Vagina (tissue), 2 donors: Measurements from ENCODE around the gene PDCD10. TPM values are rescaled to one million over a fixed set of nuclear protein-coding genes. Genes with fewer than 3 reads are reported as not detected.

Experiments used
- DNase-seq, 2 donors: peaks; one replicate each; pipeline ENCODE4 v3.0.0-alpha.2; 2017; ENCODE audit errors: extremely low spot score in 2 of 2
- H3K27ac ChIP-seq: fragments of 200-600 bp; sonication (generic); one replicate; pipeline ENCODE4 v1.5.1; 2019
- H3K27me3 ChIP-seq: fragments of 200-600 bp; sonication (generic); one replicate; pipeline ENCODE4 v1.5.1; 2019
- H3K36me3 ChIP-seq, 2 donors: fragments of 200-600 bp; sonication (generic); one replicate each; pipeline ENCODE4 v1.5.1; 2017 to 2019
- H3K4me1 ChIP-seq: fragments of 200-600 bp; sonication (generic); one replicate; pipeline ENCODE4 v1.5.1; 2019
- H3K4me3 ChIP-seq, 2 donors: fragments of 200-600 bp; sonication (generic); 1 replicate in 1 of 2; 2 replicates in 1 of 2; pipeline ENCODE4 v1.5.1; 2016 to 2019
- H3K9me3 ChIP-seq: fragments of 200-600 bp; sonication (generic); one replicate; pipeline ENCODE4 v1.5.1; 2019
- CTCF ChIP-seq, 3 experiments: fragments of 450-650 bp in 2 of 3; fragments of 200-600 bp in 1 of 3; sonication (generic) in 1 of 3; IDR thresholded peaks; one replicate each; pipeline ENCODE4 v1.5.1; 2017 to 2019; ENCODE audit warnings: antibody characterized with exemption in 3 of 3, mild to moderate bottlenecking in 2 of 3, moderate library complexity in 2 of 3
- POLR2A ChIP-seq, 2 donors: fragments of 450-650 bp; IDR thresholded peaks; one replicate each; pipeline ENCODE4 v1.6.1; 2017; ENCODE audit warnings: antibody characterized with exemption in 2 of 2, mild to moderate bottlenecking in 2 of 2, moderate library complexity in 2 of 2
- POLR2AphosphoS5 ChIP-seq, 2 donors: sonication (generic); formaldehyde crosslinking; IDR thresholded peaks; one replicate each; pipeline ENCODE4 v1.9.0; 2017; ENCODE audit warnings: antibody characterized with exemption in 2 of 2, mild to moderate bottlenecking in 2 of 2, low read depth in 1 of 2; ENCODE audit not compliant: insufficient read depth in 1 of 2
- intact Hi-C: fragments of 100-400 bp; cut with DNase I; formaldehyde crosslinking; loops from one replicate; pipeline ENCODE4 v1.15.1; 2023
- total RNA-seq: library from RNA; depleted of rRNA; stranded (reverse); fragments of >200 nt; gene quantifications from one replicate; pipeline ENCODE4 v1.2.3, GENCODE V29; 2016

The PDCD10 gene
- total RNA-seq, 1 donor from 2014 or later, result 71.7 TPM

DNA sequence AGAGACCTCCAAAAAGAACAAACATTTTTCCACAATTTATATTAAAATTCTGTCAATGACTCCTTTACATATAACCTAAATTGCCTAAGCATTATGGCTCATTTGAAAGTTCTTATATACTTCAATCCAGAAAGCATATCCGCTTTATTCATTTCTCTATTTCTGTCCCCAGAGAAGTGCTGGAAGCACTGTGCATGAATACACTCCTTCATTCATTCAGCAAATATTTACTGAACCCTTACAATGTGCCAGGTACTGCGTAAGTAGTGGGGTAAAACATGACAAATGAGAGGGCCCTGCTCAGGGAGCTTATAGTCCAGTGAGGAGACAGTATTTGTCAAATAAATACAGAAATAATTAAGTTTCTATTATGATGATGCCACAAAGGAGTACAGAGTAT, 3.3 kb downstream of the PDCD10 start:
- TF ChIP-seq POLR2AphosphoS5 (IDR thresholded peaks at IDR 0.05; ENCODE audit: insufficient read depth in 1 of 2, low read depth in 1 of 2) (no peak), POLR2A (IDR thresholded peaks at IDR 0.05) (no peak), CTCF (IDR thresholded peaks at IDR 0.05) (no peak)
- peaks cover 36% of the 10 kb centered on the region for H3K4me1 ChIP-seq
- DNase-seq, result no peak
- no peak overlapping the region for H3K27ac ChIP-seq
- no peaks in the 10 kb centered on the region for H3K9me3 ChIP-seq
- no peaks in the 10 kb centered on the region for H3K27me3 ChIP-seq
- intact Hi-C loops, result no loop called here
- no peak overlapping the region for H3K4me3 ChIP-seq
- H3K36me3 ChIP-seq, result no peaks in the 10 kb centered on the region

DNA sequence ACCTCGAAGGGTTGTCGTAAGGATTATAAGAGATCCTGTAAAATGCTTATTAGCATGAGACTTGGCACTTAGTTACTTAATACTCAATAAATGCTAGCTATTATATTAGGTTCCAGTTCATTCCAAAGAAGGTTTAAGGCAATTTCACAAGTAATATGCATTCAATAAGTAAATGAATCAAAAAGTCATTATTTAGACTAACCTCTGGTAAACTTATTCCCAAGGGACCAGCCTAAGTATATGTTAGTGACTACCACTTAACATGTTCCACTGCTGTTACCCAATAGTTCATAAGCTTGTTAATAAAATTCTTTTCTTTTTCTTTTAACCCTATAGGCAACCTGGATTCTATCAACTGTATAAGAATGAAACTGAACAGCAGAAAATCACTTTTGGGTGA, 5.1 kb downstream of the PDCD10 start:
- no peaks in the 10 kb centered on the region for H3K27me3 ChIP-seq
- TF ChIP-seq POLR2AphosphoS5 (IDR thresholded peaks at IDR 0.05; ENCODE audit: insufficient read depth in 1 of 2, low read depth in 1 of 2) (no peak), CTCF (IDR thresholded peaks at IDR 0.05) (no peak), POLR2A (IDR thresholded peaks at IDR 0.05) (no peak)
- peaks cover 30% of the 10 kb centered on the region for H3K4me1 ChIP-seq
- intact Hi-C loops, result no loop called here
- no peak overlapping the region for H3K4me3 ChIP-seq
- H3K36me3 ChIP-seq, result no peaks in the 10 kb centered on the region
- H3K27ac ChIP-seq, result no peak overlapping the region
- no peaks in the 10 kb centered on the region for H3K9me3 ChIP-seq
- no peak for DNase-seq

- H3K36me3 ChIP-seq, result no peaks in the 10 kb centered on the region
- DNase-seq, result no peak
- no peak overlapping the region for H3K4me3 ChIP-seq
- H3K27ac ChIP-seq, result no peak overlapping the region
- intact Hi-C loops, result no loop called here
- no peaks in the 10 kb centered on the region for H3K9me3 ChIP-seq
- H3K4me1 ChIP-seq, result peaks cover 24% of the 10 kb centered on the region
- no peaks in the 10 kb centered on the region for H3K27me3 ChIP-seq
- TF ChIP-seq POLR2A (IDR thresholded peaks at IDR 0.05), result no peak
- no peak for TF ChIP-seq CTCF (IDR thresholded peaks at IDR 0.05)
- TF ChIP-seq POLR2AphosphoS5 (IDR thresholded peaks at IDR 0.05; ENCODE audit: insufficient read depth in 1 of 2, low read depth in 1 of 2), result no peak
These were observed 5.9 kb downstream of the PDCD10 start for GRCh38 chr3:167728632-167729323.

- intact Hi-C loops, result no loop called here
- Histone ChIP-seq H3K9me3 (no peaks in the 10 kb centered on the region), H3K27me3 (no peaks in the 10 kb centered on the region), H3K36me3 (no peaks in the 10 kb centered on the region), H3K27ac (no peak overlapping the region), H3K4me3 (no peak overlapping the region), H3K4me1 (peaks cover 18% of the 10 kb centered on the region)
- TF ChIP-seq POLR2AphosphoS5 (IDR thresholded peaks at IDR 0.05; ENCODE audit: insufficient read depth in 1 of 2, low read depth in 1 of 2), result no peak
- TF ChIP-seq CTCF (IDR thresholded peaks at IDR 0.05), result no peak
- TF ChIP-seq POLR2A (IDR thresholded peaks at IDR 0.05), result no peak
- DNase-seq, result no peak
These were observed 6.5 kb downstream of the PDCD10 start for GRCh38 chr3:167728176-167728575.

DNA sequence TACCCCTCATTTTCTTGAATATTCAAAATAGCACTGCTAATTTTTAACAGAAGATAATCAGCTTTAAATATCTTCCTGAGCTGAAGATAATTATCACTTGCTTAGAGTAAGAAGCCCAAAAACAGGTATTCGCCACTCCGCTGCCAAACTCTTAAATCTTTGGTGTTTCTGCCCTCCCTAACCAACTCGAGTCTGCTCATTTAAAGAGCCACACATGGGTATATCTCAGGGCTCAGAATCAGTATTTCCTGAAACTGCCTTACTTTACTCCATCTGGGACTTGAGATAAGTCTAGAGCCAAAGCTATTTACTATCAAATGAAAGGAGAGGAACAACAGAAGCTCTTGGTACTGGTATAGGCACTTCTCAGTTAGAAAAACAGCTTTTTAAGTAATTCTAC, 10.8 kb downstream of the PDCD10 start:
- no peak for TF ChIP-seq CTCF (IDR thresholded peaks at IDR 0.05)
- TF ChIP-seq POLR2AphosphoS5 (IDR thresholded peaks at IDR 0.05; ENCODE audit: insufficient read depth in 1 of 2, low read depth in 1 of 2), result no peak
- TF ChIP-seq POLR2A (IDR thresholded peaks at IDR 0.05), result no peak
- intact Hi-C loops, result no loop called here

More for the DNA sequence above, 10.8 kb downstream of the PDCD10 start:
- H3K36me3 ChIP-seq, result peaks cover 0 to 10% of the 10 kb centered on the region in 2 donors
- H3K9me3 ChIP-seq, result no peaks in the 10 kb centered on the region
- no peaks in the 10 kb centered on the region for H3K27me3 ChIP-seq
- H3K27ac ChIP-seq, result no peak overlapping the region
- DNase-seq, result no peak
- no peaks in the 10 kb centered on the region for H3K4me1 ChIP-seq
- no peak overlapping the region for H3K4me3 ChIP-seq
